ENCODE results near the gene SOCS6. TPM values are rescaled to one million over a fixed set of nuclear protein-coding genes. Genes with fewer than 3 reads are reported as not detected.

The SOCS6 gene
- total and polyA plus RNA-seq, 2 of the 13 experiments (the other 11 are each of a cell fraction or from before 2014, with no cell fraction given), result 18.6 to 38.3 TPM

GRCh38 chr18:70377317-70377799 lies 88.5 kb downstream of the SOCS6 start (continued):
- TF ChIP-seq EEA1 (CRISPR knock-in tag; IDR thresholded peaks at IDR 0.05; ENCODE audit: borderline replicate concordance), result no peak
- no peak for TF ChIP-seq TAF15 (IDR thresholded peaks at IDR 0.05; ENCODE audit: low read depth, low read length, poor library complexity, severe bottlenecking)
- peak; percentile 27; the same call in 1 of the 2 replicates for TF ChIP-seq MYC (CRISPR knock-in tag; IDR thresholded peaks at IDR 0.05; ENCODE audit: borderline replicate concordance)
- no peak for TF ChIP-seq HOXA7 (CRISPR knock-in tag; IDR thresholded peaks at IDR 0.05)
- peak; percentile 76 for TF ChIP-seq TCF7 (IDR thresholded peaks at IDR 0.05; ENCODE audit: low read depth)
- TF ChIP-seq ZNF20 (CRISPR knock-in tag; IDR thresholded peaks at IDR 0.05), result no peak
- no peak for TF ChIP-seq ZNF552 (CRISPR knock-in tag; IDR thresholded peaks at IDR 0.05; ENCODE audit: borderline replicate concordance)
- TF ChIP-seq ZNF557 (CRISPR knock-in tag; IDR thresholded peaks at IDR 0.05), result no peak
- TF ChIP-seq KDM2A (CRISPR knock-in tag; IDR thresholded peaks at IDR 0.05; ENCODE audit: borderline replicate concordance, low read depth), result peak; percentile 54; the same call in 1 of the 2 replicates
- TF ChIP-seq TMF1 (CRISPR knock-in tag; IDR thresholded peaks at IDR 0.05; ENCODE audit: low read depth), result no peak
- no peak for TF ChIP-seq CHD2 (IDR thresholded peaks at IDR 0.05; ENCODE audit: low read depth, low read length)
- no peak for TF ChIP-seq PRPF4 (IDR thresholded peaks at IDR 0.05; ENCODE audit: low read depth, low read length, poor library complexity, severe bottlenecking)
- TF ChIP-seq ZNF709 (CRISPR knock-in tag; IDR thresholded peaks at IDR 0.05), result no peak
- TF ChIP-seq MLLT10 (CRISPR knock-in tag; IDR thresholded peaks at IDR 0.05), result no peak
- TF ChIP-seq KDM1A (CRISPR knock-in tag; IDR thresholded peaks at IDR 0.05), result 0 out of 2 replicates have a peak, but pooled peaks have one; percentile 51
- TF ChIP-seq CBFB (CRISPR knock-in tag; IDR thresholded peaks at IDR 0.05), result no peak
- TF ChIP-seq ZNF703 (CRISPR knock-in tag; IDR thresholded peaks at IDR 0.05; ENCODE audit: borderline replicate concordance), result no peak
- TF ChIP-seq BCL3 (CRISPR knock-in tag; IDR thresholded peaks at IDR 0.05), result no peak
- TF ChIP-seq ZNF589 (CRISPR knock-in tag; conservative IDR thresholded peaks at IDR 0.05), result no peak
- TF ChIP-seq ZBTB10 (CRISPR knock-in tag; IDR thresholded peaks at IDR 0.05; ENCODE audit: borderline replicate concordance), result no peak
- no peak for TF ChIP-seq TOPORS (CRISPR knock-in tag; IDR thresholded peaks at IDR 0.05)
- TF ChIP-seq ZNF687 (CRISPR knock-in tag; IDR thresholded peaks at IDR 0.05), result peak; percentile 21; the same call in 1 of the 2 replicates
- TF ChIP-seq CENPX (CRISPR knock-in tag; IDR thresholded peaks at IDR 0.05), result no peak
- TF ChIP-seq NAIF1 (CRISPR knock-in tag; IDR thresholded peaks at IDR 0.05; ENCODE audit: borderline replicate concordance), result no peak

Data from HepG2 (cell line).